HEK293 (cell line): ENCODE results near the gene SMIM38.

Experiments
- OVOL3 ChIP-seq: fragments of 450-650 bp; formaldehyde crosslinking; IDR thresholded peaks from 2 replicates; pipeline ENCODE4 v1.5.1; 2016; ENCODE audit warnings: missing biosample characterization, missing genetic modification characterization
- TF ChIP-seq, protein P1 (sequence below): fragments of 450-650 bp; formaldehyde crosslinking; IDR thresholded peaks from 2 replicates; pipeline ENCODE4 v1.5.1; 2016; ENCODE audit warnings: missing biosample characterization, missing genetic modification characterization
- TF ChIP-seq, protein P2 (sequence below): fragments of 450-650 bp; formaldehyde crosslinking; IDR thresholded peaks from 2 replicates; pipeline ENCODE4 v1.5.1; 2016; ENCODE audit warnings: missing biosample characterization, missing genetic modification characterization

DNA sequence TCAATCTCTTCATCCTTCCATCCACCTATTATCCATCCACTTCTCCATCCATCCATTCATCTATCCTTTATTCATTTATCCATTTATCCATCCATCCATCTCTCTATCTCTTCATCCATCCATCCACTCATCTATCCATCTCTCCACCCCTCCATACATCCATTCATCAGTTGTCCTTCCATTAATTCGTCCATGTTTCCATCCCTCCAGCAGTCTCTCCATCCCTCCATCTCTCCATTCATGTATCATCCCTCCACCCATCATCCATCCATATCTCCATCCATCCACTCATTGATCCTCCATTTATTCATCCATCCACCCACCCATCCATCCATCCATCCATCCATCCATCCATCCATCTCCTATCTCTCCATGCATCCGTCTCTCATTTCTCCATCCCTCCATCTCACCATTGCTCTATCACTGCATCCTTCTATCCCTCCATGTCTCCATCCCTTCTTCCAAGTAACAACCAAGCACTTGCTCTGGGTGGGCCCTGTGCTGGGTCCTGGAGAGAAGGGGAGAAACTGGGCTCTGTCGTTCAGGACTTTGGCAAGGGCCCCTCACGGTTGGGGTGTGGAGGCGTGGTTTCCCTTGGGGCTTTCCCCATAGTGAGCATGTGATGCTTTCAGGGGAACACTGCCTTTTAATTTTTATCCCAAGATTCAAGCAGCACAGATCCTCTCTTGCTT, 43.3 kb downstream of the SMIM38 start:
- TF ChIP-seq, protein P1, sequence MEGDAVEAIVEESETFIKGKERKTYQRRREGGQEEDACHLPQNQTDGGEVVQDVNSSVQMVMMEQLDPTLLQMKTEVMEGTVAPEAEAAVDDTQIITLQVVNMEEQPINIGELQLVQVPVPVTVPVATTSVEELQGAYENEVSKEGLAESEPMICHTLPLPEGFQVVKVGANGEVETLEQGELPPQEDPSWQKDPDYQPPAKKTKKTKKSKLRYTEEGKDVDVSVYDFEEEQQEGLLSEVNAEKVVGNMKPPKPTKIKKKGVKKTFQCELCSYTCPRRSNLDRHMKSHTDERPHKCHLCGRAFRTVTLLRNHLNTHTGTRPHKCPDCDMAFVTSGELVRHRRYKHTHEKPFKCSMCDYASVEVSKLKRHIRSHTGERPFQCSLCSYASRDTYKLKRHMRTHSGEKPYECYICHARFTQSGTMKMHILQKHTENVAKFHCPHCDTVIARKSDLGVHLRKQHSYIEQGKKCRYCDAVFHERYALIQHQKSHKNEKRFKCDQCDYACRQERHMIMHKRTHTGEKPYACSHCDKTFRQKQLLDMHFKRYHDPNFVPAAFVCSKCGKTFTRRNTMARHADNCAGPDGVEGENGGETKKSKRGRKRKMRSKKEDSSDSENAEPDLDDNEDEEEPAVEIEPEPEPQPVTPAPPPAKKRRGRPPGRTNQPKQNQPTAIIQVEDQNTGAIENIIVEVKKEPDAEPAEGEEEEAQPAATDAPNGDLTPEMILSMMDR (tag by site-specific recombination): no peak
- TF ChIP-seq, protein P2, sequence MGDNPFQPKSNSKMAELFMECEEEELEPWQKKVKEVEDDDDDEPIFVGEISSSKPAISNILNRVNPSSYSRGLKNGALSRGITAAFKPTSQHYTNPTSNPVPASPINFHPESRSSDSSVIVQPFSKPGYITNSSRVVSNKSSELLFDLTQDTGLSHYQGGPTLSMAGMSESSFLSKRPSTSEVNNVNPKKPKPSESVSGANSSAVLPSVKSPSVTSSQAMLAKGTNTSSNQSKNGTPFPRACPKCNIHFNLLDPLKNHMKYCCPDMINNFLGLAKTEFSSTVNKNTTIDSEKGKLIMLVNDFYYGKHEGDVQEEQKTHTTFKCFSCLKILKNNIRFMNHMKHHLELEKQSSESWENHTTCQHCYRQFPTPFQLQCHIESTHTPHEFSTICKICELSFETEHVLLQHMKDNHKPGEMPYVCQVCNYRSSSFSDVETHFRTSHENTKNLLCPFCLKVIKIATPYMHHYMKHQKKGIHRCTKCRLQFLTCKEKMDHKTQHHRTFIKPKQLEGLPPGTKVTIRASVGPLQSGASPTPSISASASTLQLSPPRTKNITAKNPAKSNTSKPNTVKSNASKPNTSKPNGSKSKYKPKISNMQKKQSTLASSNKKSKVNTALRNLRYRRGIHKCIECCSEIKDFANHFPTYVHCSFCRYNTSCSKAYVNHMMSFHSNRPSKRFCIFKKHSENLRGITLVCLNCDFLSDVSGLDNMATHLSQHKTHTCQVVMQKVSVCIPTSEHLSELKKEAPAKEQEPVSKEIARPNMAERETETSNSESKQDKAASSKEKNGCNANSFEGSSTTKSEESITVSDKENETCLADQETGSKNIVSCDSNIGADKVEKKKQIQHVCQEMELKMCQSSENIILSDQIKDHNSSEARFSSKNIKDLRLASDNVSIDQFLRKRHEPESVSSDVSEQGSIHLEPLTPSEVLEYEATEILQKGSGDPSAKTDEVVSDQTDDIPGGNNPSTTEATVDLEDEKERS (tag by site-specific recombination): no peak
- TF ChIP-seq OVOL3 (tag by site-specific recombination): no peak
